Aorta (tissue), 5 donors: ENCODE results near the gene KANK4. TPM values are rescaled to one million over a fixed set of nuclear protein-coding genes. Genes with fewer than 3 reads are reported as not detected.

Experiments used
- ATAC-seq: fragments of 200-7000 bp; cut with Tn5 transposase; one replicate; pipeline ENCODE4 v1.9.1; 2022; ENCODE audit warnings: moderate library complexity; ENCODE audit not compliant: low FRiP score
- DNase-seq, 2 donors: peaks; one replicate each; pipeline ENCODE4 v3.0.0-alpha.2; 2020
- H3K27ac ChIP-seq, 2 donors: one replicate each; pipeline ENCODE4 v1.5.1; 2013; ENCODE audit warnings: low read length in 2 of 2, mild to moderate bottlenecking in 2 of 2, moderate library complexity in 2 of 2, control low read depth in 1 of 2, inconsistent platforms in 1 of 2, low read depth in 1 of 2
- H3K27me3 ChIP-seq, 2 donors: one replicate each; pipeline ENCODE4 v1.6.1; 2013; ENCODE audit warnings: control low read depth in 1 of 2, low read length in 1 of 2, mild to moderate bottlenecking in 1 of 2, moderate library complexity in 1 of 2; ENCODE audit not compliant: insufficient read depth in 2 of 2, control insufficient read depth in 1 of 2
- H3K36me3 ChIP-seq, 2 donors: one replicate each; pipeline ENCODE4 v1.6.1; 2013; ENCODE audit warnings: control low read depth in 1 of 2, low read length in 1 of 2, mild to moderate bottlenecking in 1 of 2; ENCODE audit not compliant: insufficient read depth in 2 of 2, control insufficient read depth in 1 of 2
- H3K4me1 ChIP-seq, 2 donors: one replicate each; pipeline ENCODE4 v1.6.1; 2013; ENCODE audit warnings: low read length in 2 of 2, control low read depth in 1 of 2, mild to moderate bottlenecking in 1 of 2, moderate library complexity in 1 of 2; ENCODE audit not compliant: insufficient read depth in 2 of 2, control insufficient read depth in 1 of 2
- H3K4me3 ChIP-seq, 2 donors: one replicate each; pipeline ENCODE4 v1.5.1; 2013; ENCODE audit warnings: low read length in 2 of 2, control low read depth in 1 of 2, mild to moderate bottlenecking in 1 of 2
- H3K9me3 ChIP-seq: one replicate; pipeline ENCODE4 v1.6.1; 2013; ENCODE audit warnings: mild to moderate bottlenecking, low read length; ENCODE audit not compliant: control insufficient read depth
- WGBS, 2 donors: extraction: QIAGEN DNeasy Blood & Tissue Kit; methylation state at CpG; one replicate each; pipeline ENCODE4 v1.1.7; 2013; 5-methylcytosine and 5-hydroxymethylcytosine counted together
- intact Hi-C, 2 donors: fragments of 100-400 bp; cut with DNase I; formaldehyde crosslinking; loops; one replicate each; pipeline versions ENCODE4 v1.14.2 to v1.15.0; 2022
- polyA plus RNA-seq, 2 donors: library from polyadenylated mRNA; stranded (reverse); fragments of 200-250 nt; gene quantifications; one replicate each; pipeline ENCODE4 v1.2.3, GENCODE V29; 2013
- total RNA-seq, 2 donors: library from RNA; stranded (reverse); fragmentation: NEBNext Ultra II Directional; extraction: Animal tissue kit (Norgen Biotek cat#: 25700); gene quantifications; one replicate each; pipeline ENCODE4 v1.2.1, GENCODE V29; 2021
- donor health status: healthy with polysubstance abuse.
- donor health status: Bipolar disorder and iron deficiency.
- donor health status: DM: no; HTN: no; CAD: no.
- donor health status: DM: no; HTN: no; CAD: no.
- donor health status: DM: yes; HTN: yes; CAD: no.

The KANK4 gene
- total and polyA plus RNA-seq, 4 donors = 0.13 to 0.66 (median 0.42) TPM; not detected in 1

DNA sequence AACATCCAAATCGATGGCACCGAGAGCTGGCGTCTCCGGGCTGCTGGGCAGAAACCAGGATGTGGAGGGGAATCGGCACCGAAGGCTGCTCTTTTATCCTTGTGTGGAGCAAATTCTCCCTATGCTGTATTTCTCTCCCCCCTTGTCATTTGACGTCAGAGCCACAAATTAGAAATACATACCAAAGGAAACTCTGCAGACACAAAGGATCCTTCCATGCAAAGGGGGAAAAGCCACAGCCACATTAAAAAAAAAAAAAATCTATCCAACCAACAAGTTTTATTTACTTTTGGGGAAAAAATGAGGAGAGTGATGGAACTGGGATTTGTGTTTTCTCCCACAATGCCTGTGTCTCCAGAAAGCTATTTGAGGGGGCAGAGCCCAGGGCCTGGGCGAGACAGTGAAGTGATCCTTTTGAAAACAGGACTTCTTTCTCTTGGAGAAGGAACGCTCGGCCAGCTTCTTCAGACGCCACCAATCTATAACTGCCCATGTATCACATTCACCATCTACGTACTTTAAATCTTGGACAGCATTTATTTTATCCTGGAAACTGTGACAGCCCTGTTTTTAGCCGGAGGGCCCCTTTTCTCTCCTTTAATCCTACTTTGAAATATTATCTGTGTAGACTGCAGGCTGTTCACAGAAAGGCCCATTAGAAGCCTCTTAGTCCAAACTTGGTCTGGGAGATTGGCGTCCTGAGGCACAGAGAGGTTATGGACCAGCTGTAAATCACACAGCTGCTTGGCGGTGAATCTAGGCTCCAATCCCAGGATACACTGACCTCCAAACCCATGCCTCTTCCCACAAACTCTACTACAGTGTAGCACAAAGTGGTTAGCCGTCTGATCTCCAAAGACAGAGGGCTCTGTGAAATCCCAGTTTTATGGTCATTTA, 4.5 kb downstream of the KANK4 start:
- H3K4me1 ChIP-seq = no peaks in the 10 kb centered on the region
- no peak overlapping the region for H3K4me3 ChIP-seq
- intact Hi-C loops = no loop called here
- WGBS, 2 donors = 83 to 84% methylated on average over 16 of the region's 16 CpGs
- no peaks in the 10 kb centered on the region for H3K9me3 ChIP-seq
- H3K27ac ChIP-seq = no peak overlapping the region
- H3K27me3 ChIP-seq = no peaks in the 10 kb centered on the region
- H3K36me3 ChIP-seq = no peaks in the 10 kb centered on the region
- DNase-seq = no peak
- no peak for ATAC-seq

DNA sequence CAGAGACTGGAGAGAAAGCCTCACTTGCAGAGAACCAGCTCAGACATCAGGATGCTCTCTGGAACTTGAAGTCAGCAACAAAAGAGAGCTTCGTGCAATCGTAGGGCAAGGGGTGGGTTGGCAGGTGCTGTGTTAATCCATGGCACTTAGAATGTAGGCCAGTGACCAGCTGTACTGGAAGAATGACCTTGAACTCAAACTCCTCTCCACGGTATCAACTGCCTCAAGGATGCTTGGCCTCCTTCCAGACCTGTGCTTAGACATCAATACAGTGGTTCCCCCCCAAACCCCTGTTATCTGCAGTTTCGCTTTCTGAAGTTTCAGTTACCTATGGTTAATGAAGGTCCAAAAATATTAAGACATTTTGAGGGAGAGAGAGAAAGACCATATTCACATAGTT, 6.5 kb downstream of the KANK4 start:
- Histone ChIP-seq H3K4me1 (no peaks in the 10 kb centered on the region), H3K36me3 (no peaks in the 10 kb centered on the region), H3K27me3 (no peaks in the 10 kb centered on the region), H3K4me3 (no peak overlapping the region), H3K27ac (no peak overlapping the region), H3K9me3 (no peaks in the 10 kb centered on the region)
- ATAC-seq (no peak), DNase-seq (no peak)
- 80 to 90% methylated on average over 4 of the region's 4 CpGs for WGBS, 2 donors
- intact Hi-C loops = no loop called here

DNA sequence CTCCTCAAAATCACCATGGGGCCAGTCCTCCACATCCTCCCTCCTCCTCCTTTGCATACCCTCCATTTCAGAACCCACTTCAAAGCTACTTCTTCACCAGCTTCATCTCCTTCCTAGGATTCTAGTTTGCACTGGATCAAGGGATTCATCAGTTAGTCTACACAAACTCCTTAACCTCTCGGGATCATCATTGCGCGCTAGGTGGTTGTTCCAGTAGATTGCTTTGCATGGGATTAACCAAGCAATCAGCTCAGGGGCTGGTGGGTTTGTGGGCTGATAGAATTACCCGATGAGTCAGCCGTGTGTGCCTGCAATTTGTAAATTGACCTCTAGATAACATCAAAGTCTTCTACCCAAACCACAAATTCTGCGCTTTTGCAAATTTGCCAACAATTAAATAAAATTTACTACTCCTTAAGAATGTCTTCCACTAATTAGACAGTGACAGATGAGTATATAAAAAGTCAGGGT, 7.7 kb downstream of the KANK4 start:
- intact Hi-C loops = no loop called here
- H3K4me3 ChIP-seq = no peak overlapping the region

DNA sequence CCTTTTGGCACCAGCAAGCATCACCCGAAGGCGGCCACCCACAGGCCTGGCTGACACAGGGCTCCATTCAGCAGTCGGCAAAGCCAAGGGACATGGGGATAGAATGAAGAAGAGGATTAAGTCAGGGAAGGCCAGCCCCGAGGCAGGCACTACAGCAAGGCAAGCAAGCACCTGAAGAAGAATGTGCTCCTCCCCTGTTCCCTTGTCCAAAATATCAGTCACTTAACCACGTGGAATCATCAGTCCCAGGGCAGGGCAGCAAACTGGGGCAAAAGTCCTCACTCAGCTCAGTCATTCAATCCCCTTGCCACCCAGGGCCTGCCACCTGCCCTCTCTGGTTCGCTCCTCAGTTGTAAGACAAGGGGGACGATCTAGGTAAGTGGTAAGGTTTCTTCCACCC, 9.3 kb downstream of the KANK4 start:
- WGBS, 2 donors = 75 to 84% methylated on average over 7 of the region's 7 CpGs
- intact Hi-C loops = no loop called here
- H3K36me3 ChIP-seq = no peaks in the 10 kb centered on the region
- no peak overlapping the region for H3K4me3 ChIP-seq
- no peak overlapping the region for H3K27ac ChIP-seq
- DNase-seq (no peak), ATAC-seq (no peak)
- H3K27me3 ChIP-seq = no peaks in the 10 kb centered on the region
- H3K4me1 ChIP-seq = no peaks in the 10 kb centered on the region
- no peaks in the 10 kb centered on the region for H3K9me3 ChIP-seq

More for the DNA sequence above, 7.7 kb downstream of the KANK4 start:
- Histone ChIP-seq H3K36me3 (no peaks in the 10 kb centered on the region), H3K27me3 (no peaks in the 10 kb centered on the region), H3K27ac (no peak overlapping the region), H3K9me3 (no peaks in the 10 kb centered on the region), H3K4me1 (no peaks in the 10 kb centered on the region)
- 90 to 91% methylated on average over 6 of the region's 6 CpGs for WGBS, 2 donors
- DNase-seq (no peak), ATAC-seq (no peak)

DNA sequence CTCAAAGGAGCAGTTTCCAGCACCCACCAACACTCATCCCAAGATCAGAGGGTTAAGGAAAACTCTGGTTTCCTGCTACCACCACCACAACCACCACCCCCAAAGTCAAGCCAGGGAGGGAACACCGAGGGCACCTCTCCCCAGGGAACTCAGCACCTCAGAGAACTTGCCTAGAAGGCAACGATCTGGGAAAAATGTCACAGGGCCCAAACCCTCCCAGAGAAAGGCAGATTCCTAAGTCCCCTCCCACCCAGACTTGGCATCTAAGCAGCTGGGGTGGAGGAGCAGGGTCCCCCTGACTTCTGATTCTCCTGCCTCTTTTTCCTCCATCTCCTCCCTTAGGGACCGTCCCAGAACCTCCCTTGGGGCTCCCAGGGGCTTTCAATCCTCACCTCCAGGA, 10.6 kb downstream of the KANK4 start:
- H3K27ac ChIP-seq = no peak overlapping the region
- no peaks in the 10 kb centered on the region for H3K27me3 ChIP-seq
- intact Hi-C loops = no loop called here
- no peaks in the 10 kb centered on the region for H3K9me3 ChIP-seq
- DNase-seq (no peak), ATAC-seq (no peak)
- H3K4me3 ChIP-seq = no peak overlapping the region
- 45 to 60% methylated on average over 3 of the region's 3 CpGs for WGBS, 2 donors
- H3K4me1 ChIP-seq = no peaks in the 10 kb centered on the region
- H3K36me3 ChIP-seq = no peaks in the 10 kb centered on the region

GRCh38 chr1:62307895-62308492, 11.2 kb downstream of the KANK4 start:
- Histone ChIP-seq H3K27ac (no peak overlapping the region), H3K4me3 (no peak overlapping the region), H3K4me1 (no peaks in the 10 kb centered on the region), H3K9me3 (no peaks in the 10 kb centered on the region), H3K36me3 (no peaks in the 10 kb centered on the region), H3K27me3 (no peaks in the 10 kb centered on the region)
- DNase-seq = no peak
- WGBS, 2 donors = 79 to 84% methylated on average over 6 of the region's 6 CpGs
- intact Hi-C loops = no loop called here
- no peak for ATAC-seq

DNA sequence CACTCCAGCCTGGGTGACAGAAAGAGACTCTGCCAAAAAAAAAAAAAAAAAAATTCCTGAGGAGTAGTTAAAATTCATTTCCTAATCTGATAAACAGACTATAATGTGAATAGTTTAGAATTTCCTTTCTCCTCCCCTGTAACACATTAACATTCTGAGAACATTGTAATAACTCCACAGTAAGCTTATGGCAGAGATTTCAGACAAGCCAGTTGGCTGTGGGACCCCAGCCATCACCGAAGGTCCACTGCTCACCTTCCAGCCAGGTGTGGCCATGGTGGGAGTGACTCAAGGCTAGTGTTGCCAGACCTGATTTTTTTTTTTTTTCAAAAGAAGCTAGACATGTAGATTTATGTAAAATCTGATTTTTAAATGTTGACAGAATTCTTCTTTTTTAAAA, 11.8 kb downstream of the KANK4 start:
- Histone ChIP-seq H3K4me3 (no peak overlapping the region), H3K36me3 (no peaks in the 10 kb centered on the region), H3K9me3 (no peaks in the 10 kb centered on the region), H3K4me1 (no peaks in the 10 kb centered on the region), H3K27ac (no peak overlapping the region), H3K27me3 (no peaks in the 10 kb centered on the region)
- no peak for ATAC-seq
- intact Hi-C loops = no loop called here
- DNase-seq = no peak
- WGBS, 2 donors = 88 to 93% methylated on average over 1 of the region's 1 CpG

- intact Hi-C loops = no loop called here
- Histone ChIP-seq H3K36me3 (no peaks in the 10 kb centered on the region), H3K4me1 (no peaks in the 10 kb centered on the region), H3K9me3 (no peaks in the 10 kb centered on the region), H3K27me3 (no peaks in the 10 kb centered on the region), H3K4me3 (no peak overlapping the region), H3K27ac (no peak overlapping the region)
- DNase-seq = no peak
- WGBS, 2 donors = 96 to 98% methylated on average over 2 of the region's 2 CpGs
- no peak for ATAC-seq
These were observed 13.2 kb downstream of the KANK4 start for GRCh38 chr1:62306065-62306464.

DNA sequence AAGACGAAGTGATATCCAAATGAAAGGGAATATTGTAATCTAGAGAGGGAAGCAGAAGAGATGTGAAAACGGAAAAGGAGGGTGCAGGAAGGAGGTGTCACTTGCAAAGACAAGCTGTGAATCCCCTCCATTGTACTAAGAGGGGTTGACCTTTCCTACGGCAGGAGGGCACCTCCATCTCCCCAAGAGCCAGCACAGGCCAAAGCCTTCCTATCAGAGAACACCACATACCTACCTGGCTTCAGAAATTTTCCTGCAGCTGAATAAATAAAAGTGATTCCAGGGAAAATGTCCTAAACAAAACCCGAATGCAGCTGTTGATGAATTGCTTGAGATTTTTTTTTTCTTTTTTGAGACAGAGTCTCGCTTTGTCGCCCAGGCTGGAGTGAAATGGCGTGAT, 14.3 kb downstream of the KANK4 start:
- DNase-seq (no peak), ATAC-seq (no peak)
- intact Hi-C loops = no loop called here
- H3K27ac ChIP-seq = no peak overlapping the region
- H3K4me3 ChIP-seq = no peak overlapping the region
- no peaks in the 10 kb centered on the region for H3K36me3 ChIP-seq
- WGBS, 2 donors = 82 to 94% methylated on average over 7 of the region's 7 CpGs
- no peaks in the 10 kb centered on the region for H3K9me3 ChIP-seq
- H3K27me3 ChIP-seq = no peaks in the 10 kb centered on the region
- no peaks in the 10 kb centered on the region for H3K4me1 ChIP-seq
